ENCODE data around the gene APPBP2.
"Not testable (repeated sequence)": the region's sequence is repeated elsewhere in the genome, so short reads cannot be mapped to it uniquely, and the experiment has no call there.

APPBP2 gene

DNA sequence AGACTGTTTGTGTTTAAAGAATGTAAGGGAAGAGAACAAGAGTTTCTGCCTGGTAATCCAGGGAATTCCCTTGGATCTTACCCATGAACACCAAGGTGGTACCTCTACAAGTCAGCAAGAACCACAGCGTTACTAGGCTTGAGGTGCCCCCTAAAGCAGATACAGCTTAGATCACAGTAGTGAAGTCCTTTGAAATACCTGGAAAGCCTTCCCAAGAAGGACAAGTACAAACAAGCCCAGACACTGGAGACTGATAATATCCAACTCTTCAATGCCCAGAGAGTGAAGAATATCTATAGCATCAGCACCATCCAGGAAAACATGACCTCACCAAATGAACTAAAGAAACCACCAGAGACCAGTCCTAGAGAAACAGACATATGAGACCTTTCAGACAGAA lies 3.8 kb upstream of the APPBP2 start:
- DNase-seq: no peak

DNA sequence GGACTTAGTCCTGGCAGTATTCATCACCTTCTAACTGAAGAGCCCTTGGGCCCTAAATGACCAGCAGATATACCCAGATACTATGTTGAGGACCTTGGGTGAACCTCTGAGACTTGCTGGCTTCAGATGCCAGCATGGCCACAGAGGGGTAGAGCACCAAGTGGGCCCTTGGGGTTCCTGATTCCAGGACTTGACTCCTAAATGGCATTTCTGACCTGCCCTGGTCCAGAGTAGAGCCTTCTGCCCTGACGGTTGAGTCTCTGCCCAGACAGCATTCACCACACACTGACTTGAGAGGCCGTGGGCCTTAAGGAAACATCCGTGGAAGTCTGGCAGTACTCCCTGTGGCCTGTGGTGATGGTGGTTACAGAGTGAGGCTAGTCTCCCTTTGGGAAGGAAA lies 2.8 kb upstream of the APPBP2 start:
- no peak for DNase-seq

DNA sequence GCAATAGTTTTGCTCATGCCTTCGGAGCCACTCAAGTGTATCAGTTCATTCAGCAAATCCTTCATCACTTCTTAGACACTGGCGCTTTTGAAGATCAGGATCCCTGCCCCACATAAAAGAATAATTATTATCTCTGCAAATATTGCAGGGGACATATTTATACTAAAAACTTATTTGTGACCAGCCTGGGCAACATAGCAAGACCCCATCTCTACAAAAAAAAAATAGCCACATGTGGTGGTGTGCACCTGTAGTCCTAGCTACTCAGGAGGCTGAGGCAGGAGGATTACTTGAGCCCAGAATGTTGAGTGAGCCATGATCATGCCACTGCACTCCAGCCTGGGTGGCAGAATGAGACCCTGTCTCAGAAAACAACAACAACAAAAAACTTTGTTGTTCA lies 1.7 kb upstream of the APPBP2 start:
- DNase-seq: no peak

DNA sequence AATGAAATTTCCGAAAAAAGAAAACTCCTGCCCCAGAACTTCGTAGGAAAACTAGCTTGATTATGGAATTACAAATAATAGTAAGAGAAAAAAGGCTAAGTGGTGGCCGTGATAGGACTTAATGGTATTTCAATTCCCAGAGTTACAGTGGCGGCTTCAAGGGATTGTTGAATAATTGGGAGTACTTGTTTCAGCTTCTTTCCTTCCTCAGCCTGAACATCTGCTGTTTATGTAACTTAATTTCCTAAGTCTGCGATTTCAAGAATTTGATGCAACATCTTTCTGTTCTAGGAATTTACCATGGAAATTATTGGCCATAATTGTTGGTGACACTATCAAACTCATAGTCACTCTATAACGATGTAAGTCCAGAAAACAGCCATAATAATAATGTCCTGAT lies 684 bp upstream of the APPBP2 start:
- DNase-seq: no peak

DNA sequence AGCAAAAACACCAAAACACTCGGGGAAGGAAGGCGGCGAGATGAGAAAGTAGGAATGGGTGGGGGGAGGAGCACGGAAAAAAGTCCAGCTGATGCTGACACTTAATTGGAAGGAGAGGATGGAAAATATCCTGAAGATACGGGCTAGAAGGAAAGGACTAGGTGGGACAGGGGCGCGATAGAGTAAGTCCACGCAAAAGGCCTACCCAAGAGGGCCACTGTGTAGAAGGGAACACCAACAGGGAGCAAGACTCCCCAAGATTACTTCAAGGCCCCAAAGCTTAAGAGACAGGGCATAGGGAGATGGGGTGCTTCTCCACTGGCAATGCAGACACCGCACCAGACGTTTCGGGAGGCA lies 736 bp downstream of the APPBP2 start:
- no peak for DNase-seq

DNA sequence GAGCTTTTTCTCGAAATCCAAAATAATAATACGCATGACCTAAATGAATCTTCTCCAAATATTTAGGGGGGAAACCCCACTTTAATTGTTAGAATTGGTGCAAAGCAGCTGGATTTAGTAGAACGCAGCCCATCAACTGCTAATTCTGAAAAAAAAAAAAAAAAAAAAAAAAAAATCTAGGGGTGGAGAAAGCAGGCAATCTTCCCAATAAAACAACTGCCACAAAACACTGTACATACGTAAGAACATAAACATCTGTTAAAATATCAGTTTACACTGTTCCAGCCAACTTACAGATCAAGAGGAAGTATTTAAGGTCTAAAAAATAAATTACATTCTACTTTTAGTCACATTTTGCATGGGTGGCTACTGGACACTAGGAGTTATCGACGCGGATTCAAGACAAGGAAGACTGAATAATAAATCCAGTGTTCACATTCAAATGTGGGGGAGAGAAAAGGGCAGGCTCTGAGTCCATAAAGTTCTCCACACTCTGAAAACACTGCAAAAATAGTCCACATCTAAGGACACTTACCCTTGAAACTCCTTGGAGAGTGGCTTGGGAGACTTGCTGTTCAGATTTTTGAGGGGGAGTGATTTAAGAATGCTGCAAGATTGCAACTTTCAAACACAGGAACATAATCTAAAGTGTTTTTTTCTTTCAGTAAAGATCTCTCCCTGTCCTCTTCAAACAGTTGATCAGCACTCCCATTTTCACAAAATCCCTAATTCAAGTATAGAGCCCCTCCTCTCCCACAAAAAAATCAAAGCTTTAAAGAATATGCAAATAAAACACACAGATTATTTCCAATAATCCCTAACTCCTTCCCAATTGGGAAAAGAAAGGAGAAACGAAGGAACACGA lies 1.3 kb downstream of the APPBP2 start:
- DNase-seq: no peak

DNA sequence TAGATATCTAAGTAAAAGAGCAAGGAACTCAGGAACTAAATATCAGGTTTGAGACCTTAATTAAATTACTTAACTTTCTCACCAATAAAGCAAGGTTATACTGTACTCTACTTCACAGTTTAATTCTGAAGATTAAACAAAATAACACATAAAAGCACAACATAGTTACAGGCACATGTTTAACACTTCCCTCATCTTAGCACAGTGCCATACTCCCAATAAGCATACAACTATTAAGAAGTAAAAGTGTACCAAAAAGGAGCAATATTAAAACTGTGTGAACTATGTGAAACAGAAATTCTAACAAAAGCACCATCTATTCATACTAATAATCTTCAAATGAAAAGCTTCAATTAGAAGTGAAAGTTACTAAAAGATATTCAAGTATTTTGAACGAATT lies 2.2 kb downstream of the APPBP2 start:
- DNase-seq: no peak

DNA sequence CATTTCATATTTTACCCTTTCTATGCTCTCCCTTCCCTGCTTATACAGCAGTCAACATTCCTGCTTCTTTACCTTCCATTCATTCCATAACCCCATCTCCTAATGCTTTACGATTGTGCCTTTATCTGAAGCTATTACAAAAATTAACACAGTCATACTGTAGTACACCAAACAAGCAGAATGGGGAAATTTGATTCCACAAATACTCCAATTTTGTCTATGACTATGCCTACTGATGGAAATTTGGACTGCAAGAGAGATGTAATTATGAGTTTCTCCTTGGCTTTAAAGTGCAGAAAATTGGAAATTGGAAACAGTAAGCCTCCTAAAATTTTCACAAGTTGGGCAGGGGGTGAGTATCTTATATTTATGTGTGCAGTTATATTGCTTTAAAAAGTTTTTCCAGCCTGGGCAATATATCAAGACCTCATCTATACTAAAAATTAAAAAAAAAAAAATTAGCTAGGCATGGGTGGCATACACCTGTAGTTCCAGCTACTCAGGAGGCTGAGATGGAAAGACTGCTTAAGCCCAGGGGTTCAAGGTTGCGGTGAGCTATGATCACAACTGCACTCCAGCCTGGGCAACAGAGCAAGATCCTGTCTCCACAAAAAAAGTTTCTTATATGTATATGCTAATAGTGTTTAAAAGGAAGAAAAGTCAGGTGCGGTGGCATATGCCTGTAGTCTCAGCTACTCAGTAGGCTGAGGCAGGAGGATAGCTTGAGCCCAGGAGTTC lies 3.0 kb downstream of the APPBP2 start:
- DNase-seq: no peak

DNA sequence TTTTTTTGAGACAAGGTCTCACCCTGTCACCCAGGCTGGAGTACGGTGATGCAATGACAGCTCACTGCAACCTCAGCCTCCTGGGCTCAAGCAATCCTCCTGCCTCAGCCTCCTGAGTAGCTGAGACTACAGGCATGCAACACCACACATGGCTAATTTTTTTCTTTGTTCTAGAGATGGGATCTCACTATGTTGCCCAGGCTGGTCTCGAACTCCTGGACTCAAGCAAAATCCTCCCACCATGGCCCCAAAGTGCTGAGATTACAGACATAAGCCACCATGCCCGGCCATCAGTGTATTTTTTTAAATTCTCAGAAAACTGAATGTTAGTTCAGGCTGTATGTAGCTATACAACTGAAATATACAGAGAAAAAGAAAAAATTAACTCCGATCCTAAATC lies 6.2 kb downstream of the APPBP2 start:
- DNase-seq: no peak

DNA sequence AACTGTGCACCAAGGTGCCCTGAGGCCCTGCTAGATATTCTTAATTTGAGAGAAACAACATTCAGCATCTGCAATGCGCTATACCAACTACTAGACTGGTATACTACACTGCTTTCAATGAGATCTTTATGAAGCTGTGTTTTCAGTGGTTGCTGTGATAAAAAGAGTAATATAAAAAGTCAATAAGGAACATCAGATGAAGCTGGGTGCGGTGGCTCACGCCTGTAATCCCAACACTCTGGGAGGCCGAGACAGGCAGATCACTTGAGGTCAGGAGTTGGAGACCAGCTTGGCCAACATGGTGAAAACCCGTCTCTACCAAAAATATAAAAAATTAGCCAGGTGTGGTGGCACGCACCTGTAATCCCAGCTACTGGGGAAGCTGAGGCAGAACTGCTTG lies 10.4 kb downstream of the APPBP2 start:
- not testable (repeated sequence) for DNase-seq

DNA sequence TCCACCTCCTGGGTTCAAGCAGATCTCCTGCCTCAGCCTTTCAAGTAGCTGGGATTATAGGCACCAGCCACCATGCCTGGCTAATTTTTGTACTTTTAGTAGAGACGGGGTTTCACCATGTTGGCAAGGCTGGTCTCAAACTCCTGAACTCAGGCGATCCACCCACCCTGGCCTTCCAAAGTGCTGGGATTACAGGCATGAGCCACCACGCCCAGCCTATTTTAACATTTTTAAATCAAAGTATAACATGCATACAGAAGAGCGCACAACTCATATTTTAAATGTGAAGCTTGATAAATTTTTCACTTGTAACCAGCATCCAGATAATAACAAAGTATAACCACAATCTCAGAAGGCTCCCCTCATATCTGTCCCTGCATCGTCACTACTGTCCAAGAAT lies 10.8 kb downstream of the APPBP2 start:
- not testable (repeated sequence) for DNase-seq

DNA sequence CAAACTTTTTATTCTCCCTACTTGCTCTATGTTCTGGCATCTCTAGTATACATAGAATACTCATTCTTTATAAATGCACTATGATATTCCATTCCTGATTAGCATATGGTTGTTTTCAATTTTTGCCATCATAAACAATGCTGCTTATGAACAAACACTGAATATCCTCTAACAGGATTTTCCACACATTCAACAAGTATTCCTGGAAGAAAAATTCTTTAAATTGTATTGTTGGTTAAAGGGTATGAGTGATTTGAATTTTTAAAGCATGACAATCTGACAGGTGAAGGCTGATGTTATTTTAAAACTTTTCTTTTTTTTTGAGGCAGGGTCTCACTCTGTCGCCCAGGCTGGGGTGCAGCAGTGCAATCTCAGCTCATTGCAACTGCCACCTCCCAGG lies 11.5 kb downstream of the APPBP2 start:
- no peak for DNase-seq

DNA sequence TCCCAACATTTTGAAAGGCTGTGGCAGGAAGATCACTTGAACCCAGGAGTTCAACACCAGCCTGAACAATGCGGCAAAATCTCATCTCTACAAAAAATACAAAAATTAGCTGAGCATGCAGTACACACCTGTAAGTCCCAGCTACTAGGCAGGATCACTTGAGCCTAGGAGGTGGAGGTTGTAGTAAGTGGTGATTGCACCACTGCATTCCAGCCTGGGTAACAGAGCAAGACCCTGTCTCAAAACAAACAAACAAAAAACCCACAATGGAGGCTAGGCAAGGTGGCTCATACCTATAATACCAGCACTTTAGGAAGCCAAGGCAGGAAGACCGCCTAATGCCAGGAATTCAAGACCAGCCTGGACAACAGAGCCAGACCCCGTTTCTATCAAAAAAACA lies 12.0 kb downstream of the APPBP2 start:
- no peak for DNase-seq

DNA sequence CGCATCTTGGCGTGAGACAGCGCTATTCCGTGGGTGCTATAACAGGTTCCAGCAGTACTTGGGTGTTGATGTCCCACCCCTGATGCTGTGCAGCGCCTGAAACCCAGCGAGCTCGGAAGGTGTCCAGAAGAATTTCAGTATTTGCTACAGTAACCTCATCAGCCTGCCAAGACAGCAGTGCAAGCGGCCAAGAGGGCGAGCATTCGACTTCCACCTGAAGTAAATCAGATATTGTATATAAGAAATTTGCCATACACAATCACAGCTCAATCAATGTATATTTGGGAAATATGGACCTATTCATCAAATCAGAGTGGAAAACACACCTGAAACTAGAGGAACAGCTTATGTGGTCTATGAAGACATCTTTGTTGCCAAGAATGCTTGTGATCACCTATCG lies 13.0 kb downstream of the APPBP2 start:
- DNase-seq: no peak

DNA sequence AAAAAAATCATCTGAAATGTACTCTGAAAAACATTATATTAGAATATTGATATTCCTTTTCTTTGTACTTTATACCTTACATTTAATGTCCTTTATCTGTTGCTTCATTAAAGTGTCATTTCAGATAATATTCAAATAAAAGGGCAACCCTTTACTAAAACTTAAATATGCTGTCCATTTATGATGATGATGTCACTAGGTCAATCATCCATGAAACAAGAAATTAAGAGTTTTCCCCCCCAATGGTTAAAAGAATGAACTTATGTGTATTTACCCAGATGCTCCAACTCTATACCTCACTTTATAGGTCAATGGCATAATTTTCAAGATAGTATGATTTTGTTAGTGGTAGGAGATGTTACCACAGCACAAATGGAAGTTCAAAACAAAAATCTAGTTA lies 15.3 kb downstream of the APPBP2 start:
- DNase-seq: no peak

DNA sequence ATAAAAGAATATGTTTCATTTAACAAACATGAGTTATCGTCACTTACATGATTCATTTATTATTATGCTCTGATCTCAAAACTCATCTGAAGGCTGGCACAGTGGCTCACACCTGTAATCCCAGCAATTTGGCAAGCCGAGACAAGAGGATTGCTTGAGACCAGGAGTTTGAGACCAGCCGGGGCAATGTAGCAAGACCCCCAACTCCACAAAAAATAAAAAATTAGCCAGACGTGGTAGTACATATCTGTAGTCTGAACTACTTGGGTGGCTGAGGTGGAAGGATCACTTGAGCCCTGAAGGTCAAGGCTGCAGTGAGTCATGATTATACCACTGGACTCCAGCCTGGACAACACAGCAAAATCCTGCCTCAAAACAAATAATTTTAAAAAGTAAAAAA lies 16.0 kb downstream of the APPBP2 start:
- DNase-seq: no peak

DNA sequence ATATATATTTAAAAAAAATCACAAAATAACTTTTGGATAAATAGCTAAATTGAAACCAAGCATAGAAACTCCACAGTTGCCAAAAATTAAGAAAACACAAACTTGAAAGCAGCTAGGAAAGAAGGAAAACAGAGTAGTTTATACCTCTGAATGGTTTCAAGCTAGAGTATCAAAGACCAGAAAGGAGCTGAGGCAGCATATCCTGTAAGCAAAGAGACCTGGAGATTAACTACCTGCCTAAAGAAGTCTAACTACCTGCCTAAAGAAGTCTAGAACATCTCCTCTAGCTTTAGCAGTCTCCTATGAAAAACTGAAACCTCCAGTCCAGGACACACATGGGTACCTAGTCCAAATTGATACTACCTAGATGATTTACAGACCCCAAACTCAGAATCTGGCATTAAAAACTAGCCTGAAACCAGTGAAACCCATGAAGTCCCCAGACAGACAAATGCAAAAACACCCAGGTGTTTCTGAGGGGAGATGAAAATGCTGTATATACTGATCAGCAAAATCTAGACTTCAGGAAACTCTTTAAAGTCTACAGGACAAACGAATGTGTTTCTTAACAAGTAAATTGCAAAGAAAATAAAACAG lies 17.6 kb downstream of the APPBP2 start:
- no peak for DNase-seq

DNA sequence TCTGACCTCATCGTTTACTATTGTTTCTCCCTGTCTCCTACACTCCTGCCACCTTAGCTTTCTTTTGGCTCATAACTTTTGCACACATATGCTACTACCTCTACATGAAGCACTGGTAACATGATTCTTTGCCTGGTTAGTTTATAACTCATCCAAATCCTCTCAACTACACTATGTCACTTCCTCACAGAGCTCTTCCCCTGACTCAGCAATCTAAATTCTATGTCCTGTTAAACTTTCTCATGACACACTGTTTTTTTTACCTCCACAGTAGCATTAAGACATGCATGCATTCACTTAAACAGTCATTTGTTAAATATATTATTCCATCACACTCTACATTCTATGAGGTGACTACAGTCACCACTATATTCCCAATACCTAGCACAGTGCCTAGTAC lies 19.7 kb downstream of the APPBP2 start:
- DNase-seq: no peak

DNA sequence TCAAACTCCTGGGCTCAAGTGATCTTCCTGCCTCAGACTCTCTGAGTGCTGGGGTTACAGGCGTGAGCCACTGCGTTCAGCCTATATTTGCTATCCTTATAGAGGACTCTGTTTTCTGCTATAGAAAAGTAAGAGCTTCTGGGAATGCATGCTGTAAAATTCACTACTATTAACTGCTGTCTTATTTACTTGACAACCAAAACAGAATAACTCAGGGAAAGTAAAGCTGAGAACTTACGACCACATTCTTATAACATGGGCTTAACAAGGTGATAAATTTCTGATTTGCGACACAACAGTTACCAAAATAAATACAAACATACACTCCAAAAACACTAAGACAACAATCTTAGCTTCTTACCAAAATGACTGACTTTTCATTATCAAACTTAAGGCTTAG lies 23.9 kb downstream of the APPBP2 start:
- DNase-seq: no peak

DNA sequence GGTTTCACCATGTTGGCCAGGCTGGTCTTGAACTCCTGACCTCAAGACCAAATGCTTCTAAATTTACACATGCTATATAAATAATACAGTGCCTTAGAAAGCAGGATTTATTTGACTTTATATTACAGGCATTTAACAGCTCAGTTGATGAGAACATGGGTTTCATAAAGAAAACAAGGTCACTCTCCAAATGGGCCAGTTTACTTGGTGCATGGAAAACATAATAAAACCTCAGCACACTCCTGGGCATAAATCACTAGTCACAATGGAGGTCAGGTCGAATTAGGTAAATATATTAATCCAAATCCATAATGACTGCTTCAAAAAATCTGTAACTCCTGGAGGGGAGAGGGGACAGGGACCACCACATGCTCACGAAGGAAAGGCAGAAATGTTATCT lies 24.5 kb downstream of the APPBP2 start:
- no peak for DNase-seq

DNA sequence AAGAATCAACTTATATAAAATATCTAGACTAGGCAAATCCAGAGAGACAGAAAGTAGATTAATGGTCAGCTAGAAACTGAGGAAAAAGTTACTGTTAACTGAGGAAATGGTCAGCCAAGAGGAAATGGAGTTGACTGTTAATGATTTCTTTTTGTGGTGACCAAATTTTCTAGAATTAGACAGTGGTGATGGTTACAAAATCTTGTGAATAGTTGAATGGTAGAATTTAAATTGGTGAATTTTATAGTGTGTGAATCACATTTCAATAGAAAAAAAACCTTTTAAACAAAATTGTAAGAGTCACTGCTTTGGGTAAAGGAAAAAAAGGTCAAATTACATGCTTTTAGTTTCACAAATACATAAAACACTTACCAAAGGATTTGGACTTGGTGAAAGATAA lies 30.0 kb downstream of the APPBP2 start:
- DNase-seq: no peak

DNA sequence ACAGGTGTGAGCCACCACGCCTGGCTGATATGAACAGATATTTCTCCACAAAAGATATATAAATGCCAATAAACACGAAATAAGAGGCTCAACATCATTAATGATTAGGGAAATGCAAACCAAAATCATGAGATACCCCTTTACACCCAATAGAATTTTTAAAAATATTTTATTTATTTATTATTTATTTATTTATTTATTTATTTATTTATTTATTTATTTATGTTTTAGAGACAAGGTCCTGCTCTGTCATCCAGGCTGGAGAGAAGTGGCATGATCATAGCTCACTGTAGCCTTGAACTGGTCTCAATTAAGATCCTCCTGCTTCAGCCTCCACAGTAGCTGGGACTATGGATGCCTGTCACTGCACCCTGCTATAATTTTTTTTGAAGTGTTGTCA lies 30.8 kb downstream of the APPBP2 start:
- DNase-seq: no peak

DNA sequence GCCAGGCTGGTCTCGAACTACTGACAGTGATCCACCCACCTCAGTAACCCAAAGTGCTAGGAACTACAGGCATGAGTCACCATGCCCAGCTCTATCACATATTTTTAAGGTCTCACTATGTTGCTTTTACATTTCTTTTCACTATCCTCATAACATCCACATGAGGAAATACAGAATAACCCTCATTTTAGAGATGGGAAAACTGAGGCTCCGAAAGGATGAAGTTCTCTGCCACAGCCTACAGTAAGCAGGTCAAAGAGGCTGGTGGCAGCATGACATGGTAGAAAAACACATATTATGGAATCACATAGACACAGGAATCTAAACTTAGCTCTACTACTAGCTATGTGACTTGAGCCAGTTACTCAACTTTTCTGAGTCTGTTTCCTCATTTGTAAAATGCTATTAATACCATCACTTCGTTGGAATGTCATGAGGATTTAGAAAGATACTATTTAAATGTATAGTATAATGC lies 32.2 kb downstream of the APPBP2 start:
- no peak for DNase-seq

DNA sequence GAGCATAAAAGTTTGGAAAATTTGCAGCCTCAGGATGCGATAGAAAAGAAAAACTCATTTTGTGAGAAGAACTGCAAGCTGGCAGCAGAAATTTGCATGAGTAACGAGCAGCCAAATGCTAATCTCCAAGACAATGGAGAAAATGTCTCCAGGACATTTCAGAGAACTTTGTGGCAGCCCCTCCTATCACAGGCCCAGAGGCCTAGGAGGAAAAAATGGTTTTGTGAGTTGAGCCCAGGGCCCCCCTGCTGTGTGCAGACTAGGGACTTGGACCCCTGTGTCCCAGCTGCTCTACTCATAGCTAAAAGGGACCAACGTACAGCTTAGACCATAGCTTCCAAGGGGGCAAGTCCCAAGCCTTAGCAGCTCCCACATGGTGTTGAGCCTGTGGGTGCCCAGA lies 34.3 kb downstream of the APPBP2 start:
- no peak for DNase-seq

Measured in CD4-positive, alpha-beta T cell treated with Interleukin-12 subunit alpha and Interleukin-12 subunit beta, for 1 hour (primary cell).